22Rv1 (cell line): Measurements from ENCODE around the gene ANKRD2.

Experiments
- ZFX ChIP-seq: fragments of 450-650 bp; IDR thresholded peaks from 2 replicates; pipeline ENCODE4 v1.6.1; 2017; ENCODE audit warnings: antibody characterized with exemption, borderline replicate concordance
- TF ChIP-seq, protein P1 (sequence below): fragments of 450-650 bp; IDR thresholded peaks from 2 replicates; pipeline ENCODE4 v1.5.1; 2017; ENCODE audit warnings: mild to moderate bottlenecking

- TF ChIP-seq, protein P1, sequence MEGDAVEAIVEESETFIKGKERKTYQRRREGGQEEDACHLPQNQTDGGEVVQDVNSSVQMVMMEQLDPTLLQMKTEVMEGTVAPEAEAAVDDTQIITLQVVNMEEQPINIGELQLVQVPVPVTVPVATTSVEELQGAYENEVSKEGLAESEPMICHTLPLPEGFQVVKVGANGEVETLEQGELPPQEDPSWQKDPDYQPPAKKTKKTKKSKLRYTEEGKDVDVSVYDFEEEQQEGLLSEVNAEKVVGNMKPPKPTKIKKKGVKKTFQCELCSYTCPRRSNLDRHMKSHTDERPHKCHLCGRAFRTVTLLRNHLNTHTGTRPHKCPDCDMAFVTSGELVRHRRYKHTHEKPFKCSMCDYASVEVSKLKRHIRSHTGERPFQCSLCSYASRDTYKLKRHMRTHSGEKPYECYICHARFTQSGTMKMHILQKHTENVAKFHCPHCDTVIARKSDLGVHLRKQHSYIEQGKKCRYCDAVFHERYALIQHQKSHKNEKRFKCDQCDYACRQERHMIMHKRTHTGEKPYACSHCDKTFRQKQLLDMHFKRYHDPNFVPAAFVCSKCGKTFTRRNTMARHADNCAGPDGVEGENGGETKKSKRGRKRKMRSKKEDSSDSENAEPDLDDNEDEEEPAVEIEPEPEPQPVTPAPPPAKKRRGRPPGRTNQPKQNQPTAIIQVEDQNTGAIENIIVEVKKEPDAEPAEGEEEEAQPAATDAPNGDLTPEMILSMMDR: no peak
- no peak for TF ChIP-seq ZFX
These were observed 18.3 kb downstream of the ANKRD2 start for GRCh38 chr10:97590748-97591495.
